ENCODE data around the gene PLA2G4A.

GRCh38 chr1:186949173-186949572, 120.4 kb downstream of the PLA2G4A start:
- TF ChIP-seq TAF1 (IDR thresholded peaks at IDR 0.05; ENCODE audit: borderline replicate concordance, low read depth, low read length): no peak
- TF ChIP-seq POLR2A (IDR thresholded peaks at IDR 0.05; ENCODE audit: low read depth, low read length): no peak
